Stimulated activated CD4-positive, alpha-beta T cell treated with anti-CD3 and anti-CD28 coated beads, TNF-alpha, amount 100 ng/mL, for 48 hours (primary cell): ENCODE results near the gene DENND1B.
"Not testable (repeated sequence)": the region's sequence is repeated elsewhere in the genome, so short reads cannot be mapped to it uniquely, and the experiment has no call there.

Experiments
- DNase-seq, 3 donors: peaks; one replicate each; pipeline ENCODE4 v3.0.0-alpha.2; 2020; ENCODE audit warnings: low read depth in 3 of 3

The DENND1B gene

DNA sequence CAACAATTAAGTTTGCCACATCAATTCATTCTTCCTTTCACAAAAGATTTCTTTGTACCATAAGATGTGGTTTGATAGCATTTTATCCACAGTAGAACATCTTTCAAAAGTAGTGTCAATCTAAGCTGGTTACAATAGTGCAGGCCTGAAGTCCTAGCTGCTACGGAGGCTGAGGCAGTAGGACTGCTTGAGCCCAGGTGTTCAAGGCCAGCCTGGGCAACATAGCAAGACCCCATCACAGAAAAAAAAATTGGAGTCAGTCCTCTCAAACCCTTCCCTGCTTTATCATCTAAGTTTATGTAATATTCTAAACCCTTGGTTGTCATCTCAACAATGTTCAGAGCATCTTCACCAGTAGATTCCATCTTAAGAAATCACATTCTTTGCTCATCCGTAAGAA, 31.7 kb downstream of the DENND1B start:
- no peak for DNase-seq

DNA sequence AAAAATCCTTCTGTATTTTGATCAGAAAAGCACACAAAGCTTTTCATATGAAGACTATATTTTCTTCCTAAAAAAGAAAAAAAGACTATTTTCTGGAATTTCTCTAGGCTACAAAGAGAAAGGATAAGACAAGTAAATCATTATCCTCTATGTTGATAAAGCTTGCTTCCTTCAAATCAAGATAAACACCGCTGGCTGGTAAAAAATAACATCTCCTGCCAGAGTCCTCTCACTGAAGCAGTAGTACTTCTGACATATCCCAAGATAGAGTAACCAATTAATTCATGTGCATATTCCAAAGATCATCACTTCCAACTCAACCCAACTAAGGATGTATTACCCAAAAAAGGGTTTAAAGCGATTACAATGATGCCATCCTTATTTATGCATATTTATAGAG, 34.3 kb downstream of the DENND1B start:
- DNase-seq: no peak

DNA sequence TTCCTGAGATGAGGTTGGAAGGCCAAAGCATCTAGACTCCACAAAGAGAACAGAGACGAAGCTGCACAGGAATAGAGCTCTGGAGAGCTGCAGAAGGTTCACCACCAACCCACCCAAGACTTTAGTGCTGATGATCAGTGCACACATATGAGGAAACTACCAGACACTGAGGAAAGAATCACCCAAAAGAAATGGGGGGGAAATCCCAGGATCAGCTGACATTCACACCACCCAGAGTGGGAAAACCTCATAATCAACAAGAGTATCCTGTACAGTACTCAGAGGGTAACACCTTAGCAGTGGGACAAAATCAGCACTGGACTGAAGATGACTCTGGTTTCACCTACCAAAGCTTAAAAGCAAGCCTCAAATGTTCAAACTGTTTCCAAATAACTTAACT, 36.4 kb downstream of the DENND1B start:
- no peak for DNase-seq

DNA sequence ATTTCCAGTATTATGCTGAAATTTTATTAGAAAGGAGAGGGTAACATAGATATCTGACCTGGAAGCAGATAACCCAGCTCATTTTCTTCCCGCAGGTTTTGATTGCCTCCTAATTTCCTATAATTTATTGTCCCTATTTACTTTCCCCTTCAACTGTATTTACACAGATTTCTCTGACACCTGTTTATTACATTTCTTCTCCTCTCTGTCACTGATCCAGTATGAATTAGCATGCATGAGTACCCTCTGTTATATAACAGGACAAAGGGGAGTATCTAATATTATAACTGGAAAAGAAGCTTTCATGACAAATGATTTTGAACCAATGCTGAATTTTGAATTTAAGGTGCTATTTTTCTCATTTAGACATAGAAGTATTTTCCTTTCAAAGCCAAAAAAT, 37.4 kb downstream of the DENND1B start:
- no peak for DNase-seq

DNA sequence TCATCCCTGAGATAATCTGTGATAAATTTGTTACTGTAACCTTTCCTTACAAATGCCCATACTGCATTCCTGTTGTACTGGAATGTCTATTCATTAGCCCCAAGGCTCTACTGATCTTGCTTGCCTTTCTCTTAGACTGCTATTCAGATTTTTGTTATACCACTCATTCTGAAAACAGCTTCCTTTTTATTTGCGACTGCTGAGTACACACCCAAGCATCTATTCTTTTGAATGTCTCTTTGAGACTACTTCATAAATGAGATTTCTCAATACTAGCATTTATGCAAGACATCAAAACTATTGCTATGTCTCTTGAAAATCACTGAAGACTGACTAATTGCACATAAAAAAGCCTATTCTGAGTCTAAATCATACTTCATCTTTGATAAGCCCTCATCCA, 38.6 kb downstream of the DENND1B start:
- DNase-seq: no peak

DNA sequence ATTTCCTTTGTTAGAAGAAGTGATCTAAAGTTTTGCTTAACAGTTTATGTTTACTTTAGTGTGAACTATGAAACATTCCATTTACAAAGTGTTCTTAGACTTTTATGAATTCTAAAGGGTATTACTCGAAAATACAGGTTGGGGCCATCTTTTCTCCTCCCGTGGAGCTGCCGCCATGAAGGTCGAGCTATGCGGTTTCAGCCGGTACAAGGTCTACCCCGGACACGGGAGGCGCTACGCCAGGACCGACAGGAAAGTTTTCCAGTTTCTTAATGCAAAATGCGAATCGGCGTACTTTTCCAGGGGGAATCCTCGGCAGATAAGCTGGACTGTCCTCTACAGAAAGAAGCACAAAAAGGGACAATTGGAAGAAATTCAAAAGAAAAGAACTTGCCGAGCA, 39.8 kb downstream of the DENND1B start:
- DNase-seq: no peak

DNA sequence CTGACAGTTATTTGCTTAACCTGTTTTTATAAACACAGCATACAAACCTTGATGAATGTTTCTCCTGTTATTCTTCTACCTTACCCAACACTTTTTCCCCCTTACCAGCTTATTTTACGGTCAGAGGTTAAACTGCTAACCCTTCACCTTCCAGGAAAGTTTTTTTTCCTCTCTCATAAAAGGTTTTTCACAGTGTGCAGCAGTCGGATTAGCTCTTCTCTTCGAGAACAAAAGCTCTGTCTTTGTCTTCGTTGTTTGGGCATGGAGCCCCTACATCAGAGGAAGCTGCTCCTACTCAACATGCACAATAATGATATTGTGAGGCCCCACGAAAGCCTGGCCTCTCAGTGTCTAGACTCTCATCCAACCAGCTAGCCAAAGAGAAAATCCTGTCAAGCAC, 42.0 kb downstream of the DENND1B start:
- DNase-seq: no peak

DNA sequence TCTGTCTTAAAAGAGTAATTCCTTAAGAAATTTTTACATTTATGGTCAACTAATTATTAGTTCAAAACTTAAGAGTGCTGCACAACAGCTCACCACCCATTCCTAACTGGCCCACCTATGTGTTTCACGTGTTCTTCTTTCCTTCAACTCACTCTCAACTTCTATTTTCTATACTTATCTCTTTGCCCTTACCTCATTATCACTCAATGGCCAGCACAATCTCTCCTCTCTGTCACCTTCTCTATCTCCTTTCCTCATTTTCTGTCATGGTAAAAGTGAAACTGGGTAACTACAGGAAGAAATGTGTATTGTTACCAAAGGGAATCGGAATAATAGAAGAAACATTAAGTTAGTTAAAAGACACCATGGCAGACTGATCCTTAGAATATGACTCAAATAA, 43.1 kb downstream of the DENND1B start:
- no peak for DNase-seq

DNA sequence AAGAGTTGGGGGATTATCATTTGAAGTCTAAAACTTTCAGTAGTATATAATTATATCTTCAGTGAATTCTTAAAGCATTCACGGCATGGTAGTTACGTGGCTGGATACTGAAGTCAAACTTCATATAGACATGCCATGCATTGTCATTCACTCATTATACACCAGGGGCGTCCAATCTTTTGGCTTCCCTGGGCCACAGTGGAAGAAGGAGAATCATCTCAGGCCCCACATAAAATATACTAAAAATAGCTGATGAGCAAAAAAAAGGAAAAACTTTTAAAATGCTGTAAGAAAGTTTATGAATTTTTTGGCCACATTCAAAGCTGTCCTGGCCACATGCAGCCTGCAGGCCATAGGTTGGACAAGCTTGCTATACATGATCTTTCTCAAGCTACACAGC, 43.8 kb downstream of the DENND1B start:
- no peak for DNase-seq

DNA sequence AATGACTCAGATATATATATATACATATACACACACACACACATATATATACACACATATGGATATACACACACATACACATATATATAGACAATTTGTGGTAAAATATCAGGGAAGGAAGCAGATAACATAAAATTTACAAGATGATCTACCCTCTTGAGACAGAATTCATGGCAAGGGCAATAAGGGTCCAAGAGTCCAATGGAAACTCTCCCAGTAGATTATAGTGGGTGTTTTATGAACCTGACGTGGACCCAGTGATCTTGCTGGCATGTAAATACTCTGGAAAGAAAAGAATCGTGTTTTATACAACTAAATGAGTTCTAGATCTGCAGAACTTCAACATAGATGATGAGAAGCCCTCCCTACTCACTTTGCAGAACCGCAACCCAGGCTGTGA, 49.3 kb downstream of the DENND1B start:
- DNase-seq: no peak

DNA sequence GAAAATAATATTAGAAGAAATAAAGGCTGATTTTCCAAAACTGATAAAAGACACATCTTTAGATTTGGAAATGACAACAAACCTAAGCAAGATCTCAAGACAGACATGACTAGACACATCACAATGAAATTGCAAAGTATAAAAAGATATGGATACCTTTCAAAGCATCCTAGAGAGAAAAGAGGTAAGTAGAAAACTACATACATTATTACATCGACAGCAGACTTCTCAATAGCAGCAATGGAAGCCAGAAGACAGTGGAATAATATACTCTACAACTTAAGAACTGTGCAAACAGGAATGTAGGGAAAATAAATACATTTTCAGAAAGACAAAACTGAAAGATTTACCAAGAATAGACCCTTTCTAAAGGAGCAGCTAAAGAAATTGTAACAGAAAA, 50.2 kb downstream of the DENND1B start:
- DNase-seq: no peak

DNA sequence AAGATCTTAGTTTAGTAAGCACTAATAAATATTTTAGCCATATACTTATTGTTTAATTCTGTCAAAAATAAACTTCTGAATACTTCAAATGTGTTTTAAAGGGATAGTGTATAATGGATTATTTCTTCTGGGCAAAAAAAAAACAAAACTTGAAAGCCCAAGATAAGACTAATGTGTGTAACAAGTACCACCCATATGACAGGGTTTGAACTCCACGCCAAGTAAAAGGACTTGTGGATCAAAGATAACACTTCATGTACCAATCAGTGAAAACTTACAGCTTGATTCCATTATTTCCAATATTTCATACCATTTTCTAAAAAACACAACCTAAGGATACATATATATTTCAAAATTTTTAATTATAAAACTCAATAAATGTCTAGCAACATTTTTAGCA, 59.5 kb downstream of the DENND1B start:
- DNase-seq: no peak

DNA sequence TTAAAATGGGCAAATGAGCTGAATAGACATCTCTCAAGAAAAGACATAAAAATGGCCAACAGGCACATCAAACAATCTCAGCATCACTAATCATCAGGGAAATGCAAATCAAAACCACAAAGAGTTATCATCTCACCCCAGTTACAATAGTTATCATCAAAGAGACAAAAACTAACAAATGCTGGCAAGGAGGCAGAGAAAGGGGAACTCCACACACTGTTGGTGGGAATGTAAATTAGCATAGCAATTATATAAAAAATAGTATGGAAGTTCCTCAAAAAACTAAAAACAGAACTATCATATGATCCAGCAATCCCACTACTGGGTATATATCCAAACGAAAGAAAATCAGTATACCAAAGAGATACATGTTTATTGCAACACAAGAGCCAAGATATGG, 68.7 kb downstream of the DENND1B start:
- no peak for DNase-seq

DNA sequence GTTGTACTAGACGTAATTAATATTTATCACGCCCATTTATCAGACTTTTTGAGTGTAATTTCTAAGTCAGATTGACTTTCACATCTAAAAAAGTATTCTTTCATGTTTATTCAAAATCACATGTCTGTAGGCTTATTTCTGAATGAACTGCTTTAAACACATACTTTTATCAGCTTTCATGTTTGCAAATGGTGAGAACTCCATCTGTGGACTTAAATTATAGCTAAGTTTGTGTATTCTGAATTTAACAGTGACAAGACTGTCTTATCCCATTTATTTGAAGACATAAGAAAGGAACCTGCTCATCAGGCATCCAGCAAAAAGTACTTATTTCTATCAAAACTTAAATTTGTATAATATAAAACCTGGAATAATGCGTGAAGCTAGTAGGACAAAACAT, 69.3 kb downstream of the DENND1B start:
- DNase-seq: no peak

DNA sequence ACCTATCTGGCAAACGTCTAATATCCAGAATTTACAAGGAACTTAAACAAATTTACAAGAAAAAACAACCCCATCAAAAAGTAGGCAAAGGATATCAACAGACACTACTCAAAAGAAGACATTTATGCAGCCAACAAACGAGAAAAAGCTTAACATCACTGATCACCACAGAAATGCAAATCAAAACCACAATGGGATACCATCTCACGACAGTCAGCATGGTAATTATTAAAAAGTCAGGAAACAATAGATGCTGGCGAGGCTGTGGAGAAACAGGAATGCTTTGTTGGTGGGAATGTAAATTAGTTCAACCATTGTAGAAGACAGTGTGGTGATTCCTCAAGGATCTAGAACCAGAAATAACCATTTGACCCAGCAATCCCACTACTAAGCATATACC, 74.6 kb downstream of the DENND1B start:
- not testable (repeated sequence) for DNase-seq

DNA sequence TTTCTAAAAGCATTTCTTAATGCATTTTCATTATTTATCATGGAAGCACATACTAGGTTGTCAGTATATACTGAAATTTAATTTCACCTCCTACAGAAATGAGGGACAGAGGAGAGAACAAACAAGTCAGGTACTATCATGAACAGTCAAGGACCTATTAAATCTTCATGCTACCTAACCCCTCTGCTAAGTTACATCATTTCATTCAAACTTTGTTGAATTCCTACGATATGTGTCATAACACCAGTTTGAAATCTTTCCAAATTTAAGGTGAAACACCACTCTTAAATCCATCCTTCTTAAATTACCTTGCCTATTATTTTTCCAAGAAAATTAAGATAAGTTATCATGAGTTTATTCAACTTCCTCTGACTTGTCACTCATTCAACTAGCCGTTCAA, 78.9 kb downstream of the DENND1B start:
- no peak for DNase-seq

DNA sequence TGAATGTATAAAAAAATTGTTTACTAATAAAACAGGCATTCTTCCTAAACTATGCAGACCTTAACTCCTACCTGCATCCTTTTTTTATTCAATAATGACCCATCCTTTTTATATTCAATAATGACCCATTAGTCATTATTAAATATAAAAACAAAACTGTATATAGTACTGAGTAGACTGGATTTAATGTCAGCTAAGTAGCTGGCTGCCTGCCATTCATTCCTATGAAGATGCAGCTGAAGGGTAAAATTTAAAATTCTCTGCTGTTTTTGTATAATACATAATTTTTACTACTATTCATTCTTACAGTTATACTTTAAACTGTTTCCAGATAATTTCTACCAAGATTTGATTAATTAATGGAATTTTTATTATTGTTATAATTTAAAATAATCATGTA, 79.3 kb downstream of the DENND1B start:
- DNase-seq: no peak

DNA sequence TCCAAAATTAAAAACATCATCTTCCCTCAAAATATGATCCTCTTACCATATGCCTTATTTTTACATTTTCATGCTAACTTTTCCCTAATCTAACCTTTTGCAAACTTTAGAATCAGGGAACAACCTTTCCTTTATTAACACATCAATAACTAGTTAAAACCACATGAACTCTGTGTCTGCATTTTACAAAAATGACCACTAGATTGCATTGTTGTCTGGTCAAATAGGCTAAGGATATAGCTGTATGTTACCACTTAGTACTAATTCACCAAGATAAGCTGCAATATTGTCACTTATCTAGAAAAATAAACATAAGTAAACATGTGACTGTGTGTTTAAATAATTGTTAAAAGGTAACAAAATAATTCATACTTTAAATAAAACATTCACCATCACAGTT, 82.3 kb downstream of the DENND1B start:
- DNase-seq: no peak

DNA sequence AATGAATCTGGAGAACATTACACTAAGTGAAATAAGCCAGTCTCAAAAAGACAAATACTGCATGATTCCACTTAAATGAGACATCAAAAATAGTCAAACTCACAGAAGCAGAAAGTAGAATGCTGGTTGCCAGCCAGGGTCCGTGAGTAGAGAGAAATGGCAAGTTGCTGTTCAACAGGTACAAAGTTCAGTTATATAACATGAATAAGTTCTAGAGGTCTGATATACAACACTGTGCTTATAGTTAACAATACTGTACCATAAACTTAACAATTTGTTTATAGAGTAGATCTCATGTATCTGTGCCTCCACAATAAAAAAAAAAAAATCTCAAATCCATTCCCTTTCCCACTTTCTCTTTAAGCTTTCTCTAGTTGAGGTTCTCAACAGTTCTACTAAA, 83.5 kb downstream of the DENND1B start:
- no peak for DNase-seq

DNA sequence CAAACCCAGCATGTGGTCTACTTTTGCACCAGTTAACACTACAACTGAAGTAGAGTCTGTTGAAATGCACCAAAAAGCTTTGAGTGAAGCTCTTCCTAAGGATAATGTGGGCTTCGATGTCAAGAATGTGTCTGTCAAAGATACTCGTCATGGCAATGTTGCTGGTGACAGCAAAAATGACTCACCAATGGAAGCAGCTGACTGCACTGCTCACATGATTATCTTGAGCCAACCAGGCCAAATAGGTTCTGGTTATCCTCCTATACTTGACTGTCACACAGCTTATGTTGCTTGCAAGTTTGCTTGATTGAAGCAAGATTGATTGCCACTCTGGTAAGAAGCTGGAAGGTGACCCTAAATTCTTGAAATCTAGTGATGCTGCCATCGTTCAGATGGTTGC, 85.2 kb downstream of the DENND1B start:
- no peak for DNase-seq

DNA sequence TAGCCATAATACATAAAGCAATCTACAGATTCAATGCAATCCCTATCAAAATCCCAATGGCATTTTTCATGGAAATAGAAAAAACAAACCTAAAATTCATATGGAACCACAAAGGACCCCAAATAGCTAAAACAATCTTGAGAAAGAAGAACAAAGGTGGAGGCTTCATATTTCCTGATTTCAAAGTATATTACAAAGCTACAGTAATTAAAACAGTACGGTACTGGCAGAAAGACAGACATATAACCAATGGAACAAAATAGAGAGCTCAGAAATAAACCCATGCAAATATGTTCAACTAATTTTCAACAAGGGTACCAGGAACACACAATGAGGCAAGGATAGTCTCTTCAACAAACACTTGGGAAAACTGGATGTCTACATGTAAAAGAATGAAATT, 87.0 kb downstream of the DENND1B start:
- no peak for DNase-seq

DNA sequence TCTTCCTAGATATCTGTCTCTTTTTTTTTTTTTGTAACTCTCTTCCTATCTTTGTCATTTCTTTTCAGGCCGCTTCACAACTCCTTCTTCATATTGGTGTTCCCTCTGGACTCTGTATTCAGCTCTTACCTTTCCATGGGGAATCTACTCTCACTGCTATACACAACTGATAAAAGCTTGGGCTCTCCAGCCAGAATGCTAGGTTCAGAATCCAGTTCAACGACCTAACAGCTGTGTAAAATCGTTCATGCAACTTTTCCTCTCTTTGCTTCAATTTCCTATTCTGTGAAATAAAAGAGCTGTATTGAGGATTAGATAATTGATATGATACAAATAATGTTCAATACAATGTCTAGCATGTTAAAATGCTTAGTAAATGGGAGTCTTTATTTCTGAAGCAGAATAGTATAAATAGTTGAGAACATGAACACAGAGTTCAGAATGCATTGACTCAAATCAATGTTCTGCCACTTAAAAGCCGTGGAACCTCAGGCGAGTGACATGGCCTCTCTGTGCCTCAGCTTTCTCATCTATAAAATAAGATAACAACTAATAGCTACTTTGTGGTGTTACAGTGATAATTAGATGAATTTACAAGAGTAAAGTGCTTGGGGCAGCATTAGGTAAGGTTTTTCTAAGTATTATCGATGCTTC, 88.5 kb downstream of the DENND1B start:
- no peak for DNase-seq

DNA sequence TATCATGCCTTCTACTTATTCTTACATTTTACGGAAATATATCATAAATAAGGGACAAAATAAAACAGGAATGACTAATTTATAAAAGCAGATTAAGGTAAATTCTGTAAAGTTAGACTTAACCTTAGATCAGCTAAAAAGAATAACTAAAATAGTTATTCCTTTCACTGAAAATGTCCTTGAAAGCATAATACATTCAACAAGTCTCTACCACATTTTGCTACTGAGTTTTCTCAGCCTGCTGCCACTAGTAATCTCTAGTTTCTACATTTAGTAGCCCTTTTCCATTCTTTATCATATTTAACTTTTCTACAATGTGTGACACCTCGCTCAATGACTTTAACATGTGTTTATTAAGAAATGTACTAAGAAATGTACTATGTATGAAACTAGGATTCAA, 89.0 kb downstream of the DENND1B start:
- DNase-seq: no peak

DNA sequence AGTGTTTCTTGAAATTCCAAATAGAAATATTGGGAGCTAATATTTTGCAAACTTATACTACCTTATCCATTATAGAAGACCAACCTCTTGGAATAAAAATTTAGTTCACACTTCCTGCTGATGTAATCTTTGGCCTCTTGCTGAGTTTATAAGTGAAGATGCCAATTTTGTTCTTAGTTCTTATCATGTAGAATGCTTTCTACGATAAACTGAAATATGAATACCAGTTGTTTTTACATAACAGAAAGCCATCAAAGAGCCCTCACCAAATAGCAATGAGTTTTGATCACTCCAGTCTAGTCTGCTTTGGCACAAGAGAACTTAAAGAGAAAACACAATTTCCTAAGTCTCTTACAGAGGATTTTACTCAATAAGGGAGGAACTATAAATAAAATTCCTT, 89.5 kb downstream of the DENND1B start:
- DNase-seq: no peak
